GM18511 (cell line): ENCODE data around the gene COLEC11.

ENCODE experiments used
- ATAC-seq: cut with Tn5 transposase; IDR thresholded peaks from one replicate; pipeline ENCODE4 v1.9.1; 2021; ENCODE audit warnings: mild to moderate bottlenecking, moderate library complexity; ENCODE audit not compliant: unreplicated experiment

COLEC11 gene

GRCh38 chr2:3670376-3670775 is 75.5 kb downstream of the COLEC11 start:
- ATAC-seq, result no peak

GRCh38 chr2:3670941-3671340 is 76.0 kb downstream of the COLEC11 start:
- ATAC-seq, result no peak

DNA sequence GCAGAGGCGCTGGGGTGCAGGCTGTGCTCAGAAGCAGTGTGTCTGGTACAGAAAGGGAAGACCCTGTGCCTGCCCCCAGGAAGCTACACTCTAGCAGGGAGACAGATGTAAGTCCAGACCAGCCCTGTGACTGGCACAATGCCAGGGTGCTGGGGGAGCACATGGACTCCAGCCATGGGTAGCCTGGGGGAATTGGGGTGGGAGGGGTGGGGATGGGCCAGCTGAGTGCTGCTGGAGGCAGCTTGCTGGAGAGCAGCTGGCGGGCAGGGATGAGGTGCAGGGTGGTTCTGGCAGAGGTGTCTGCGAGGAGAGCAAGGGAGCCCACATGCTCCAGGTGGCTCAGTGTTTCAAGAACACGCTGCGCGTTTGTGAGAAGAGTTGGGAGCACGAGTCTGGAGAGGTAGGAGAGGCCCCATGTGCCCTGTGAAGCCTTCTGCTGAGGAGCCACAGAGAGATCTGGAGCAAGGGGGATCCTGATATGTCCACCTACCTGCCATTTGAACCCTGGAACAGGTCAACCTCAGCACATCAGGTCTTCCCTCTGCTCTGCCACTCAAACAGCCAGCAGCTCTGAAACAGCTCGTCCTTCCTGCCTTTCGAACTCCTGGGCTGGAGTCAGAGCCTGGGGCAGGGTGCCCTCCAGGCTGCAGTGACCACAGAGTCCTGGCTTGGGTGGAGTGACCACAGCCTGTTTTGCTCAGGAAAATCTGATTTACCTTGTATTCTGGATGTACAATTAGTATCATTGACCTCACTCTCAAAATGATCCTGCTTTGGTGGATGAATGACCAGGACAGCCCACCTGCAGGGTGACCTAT is 78.2 kb downstream of the COLEC11 start:
- no peak for ATAC-seq

- no peak for ATAC-seq
Observed at GRCh38 chr2:3674066-3674845, 79.3 kb downstream of the COLEC11 start.

GRCh38 chr2:3675687-3676086 is 80.8 kb downstream of the COLEC11 start:
- ATAC-seq, result no peak

- ATAC-seq, result no peak
Observed at GRCh38 chr2:3677436-3677835, 82.5 kb downstream of the COLEC11 start.

DNA sequence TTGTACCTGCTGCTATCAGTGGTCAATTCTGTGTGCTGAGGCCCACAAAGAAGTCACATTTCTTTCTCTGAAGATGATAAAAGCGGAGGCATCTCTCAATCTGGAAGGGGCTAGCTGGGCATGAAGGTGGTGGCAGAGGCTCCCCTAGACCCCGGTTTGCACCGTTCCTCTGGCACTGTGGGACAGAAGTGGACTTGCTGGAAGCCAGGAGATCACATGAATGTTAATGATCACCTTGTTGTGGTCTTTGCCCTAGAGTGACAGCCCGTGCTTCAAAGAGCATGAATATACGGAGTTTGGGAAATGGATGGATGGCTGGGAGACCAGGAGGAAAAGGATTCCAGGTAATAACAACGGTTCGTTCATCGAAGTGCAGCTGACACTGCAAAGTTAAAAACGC is 83.3 kb downstream of the COLEC11 start:
- ATAC-seq, result no peak

DNA sequence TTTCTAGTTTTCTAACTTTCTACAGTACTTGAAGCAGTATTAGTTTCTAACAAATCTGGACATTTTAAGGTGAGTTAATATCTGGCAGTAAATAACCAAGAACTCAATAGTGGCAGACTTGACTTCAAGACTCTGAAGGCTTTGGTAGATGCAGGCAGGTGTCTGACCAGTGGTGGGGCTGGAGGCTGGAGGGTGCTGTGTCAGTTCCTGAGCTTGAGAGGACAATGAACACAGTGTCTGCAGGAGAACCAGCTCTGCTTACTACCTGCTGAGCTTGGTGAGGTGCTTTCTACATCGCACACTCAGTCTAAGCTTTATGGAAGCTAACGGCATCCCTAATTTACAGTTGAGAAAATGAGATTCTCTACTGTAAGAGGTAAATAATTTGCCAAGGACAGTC is 84.3 kb downstream of the COLEC11 start:
- no peak for ATAC-seq

DNA sequence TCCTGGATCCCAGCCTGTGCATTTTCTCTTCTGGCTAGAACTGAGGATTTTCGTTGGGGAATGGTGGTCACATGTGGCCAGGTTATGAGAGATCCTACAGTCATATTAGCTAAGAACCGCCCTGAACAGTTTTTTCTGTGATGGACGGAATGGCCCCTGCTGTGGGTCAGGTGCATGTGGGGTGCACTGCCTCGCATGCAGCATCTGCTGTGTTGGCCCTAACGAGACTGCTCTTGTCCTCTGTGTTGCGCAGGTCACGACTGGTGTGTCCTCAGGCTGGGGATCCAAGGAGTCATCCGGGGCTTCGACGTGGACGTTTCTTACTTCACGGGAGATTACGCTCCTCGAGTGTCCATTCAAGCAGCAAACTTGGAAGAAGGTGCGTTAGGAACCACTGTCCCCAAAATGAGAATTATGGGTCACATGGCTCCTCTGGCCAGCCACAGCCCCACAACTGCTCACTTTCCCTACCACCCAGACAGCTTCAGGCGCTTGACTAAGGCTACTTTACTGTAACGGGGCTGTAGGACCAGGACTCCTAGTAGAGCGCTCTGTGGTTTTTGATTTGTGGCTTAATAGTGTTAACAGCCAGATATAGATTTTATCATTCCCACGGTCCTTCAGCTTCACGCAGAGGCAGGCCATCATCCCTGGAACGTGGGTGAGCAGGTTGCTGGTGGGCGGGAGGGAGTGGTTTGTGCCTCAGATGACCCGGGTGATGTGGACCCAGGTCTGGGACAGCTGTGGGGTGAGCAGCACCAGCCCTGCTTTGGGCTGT is 84.9 kb downstream of the COLEC11 start:
- no peak for ATAC-seq

- ATAC-seq, result no peak
Observed at GRCh38 chr2:3680548-3681345, 85.8 kb downstream of the COLEC11 start.

DNA sequence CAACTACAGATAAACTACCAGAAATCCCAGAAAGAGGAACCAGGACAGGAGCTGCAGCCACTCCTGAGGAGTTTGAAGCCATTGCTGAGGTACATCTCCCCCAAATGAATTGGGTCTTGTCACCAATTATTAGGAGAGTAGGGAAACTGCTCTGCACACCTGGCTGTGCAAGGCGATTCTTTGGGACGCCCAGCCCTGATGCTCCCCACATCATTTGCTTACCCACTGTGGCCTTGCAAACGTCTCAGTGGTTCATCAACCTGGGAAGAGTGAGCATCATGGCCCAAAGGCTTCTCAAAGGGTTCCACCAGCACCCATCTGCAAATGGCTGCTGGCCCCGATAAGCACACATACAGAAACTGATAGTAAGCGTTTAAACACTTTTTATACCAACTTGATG is 86.7 kb downstream of the COLEC11 start:
- ATAC-seq, result no peak

GRCh38 chr2:3682811-3683210 is 87.9 kb downstream of the COLEC11 start:
- no peak for ATAC-seq

DNA sequence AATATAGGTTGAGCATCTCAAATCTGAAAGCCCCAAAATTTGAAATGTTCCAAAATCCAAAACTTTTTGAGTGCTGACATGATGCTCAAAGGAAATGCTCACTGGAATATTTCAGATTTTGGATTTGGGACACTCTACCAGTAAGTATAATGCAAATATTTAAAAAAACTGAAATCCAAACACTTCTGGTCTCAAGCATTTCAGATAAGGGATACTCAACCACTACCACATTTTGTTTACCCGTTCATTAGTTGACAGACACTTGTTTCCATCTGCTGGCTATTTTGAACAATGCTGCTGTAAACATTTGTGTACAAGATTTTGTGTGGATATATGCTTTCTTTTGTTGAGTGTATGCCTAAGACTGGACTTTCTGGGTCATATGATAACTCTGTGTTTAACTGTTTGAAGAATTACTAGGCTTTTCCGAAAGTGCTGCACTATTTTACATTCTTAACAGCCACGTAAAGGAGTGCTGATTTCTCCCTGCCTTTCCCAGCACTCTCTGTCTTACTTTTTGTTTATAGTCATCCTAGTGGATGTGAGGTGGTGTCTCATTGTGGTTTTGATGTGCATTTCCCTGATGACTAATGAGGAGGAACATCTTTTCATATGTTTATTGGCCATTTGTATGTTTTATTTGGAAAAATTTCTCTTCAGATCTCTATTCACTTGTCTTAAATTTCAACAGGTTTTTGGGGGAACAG is 89.0 kb downstream of the COLEC11 start:
- ATAC-seq, result no peak

DNA sequence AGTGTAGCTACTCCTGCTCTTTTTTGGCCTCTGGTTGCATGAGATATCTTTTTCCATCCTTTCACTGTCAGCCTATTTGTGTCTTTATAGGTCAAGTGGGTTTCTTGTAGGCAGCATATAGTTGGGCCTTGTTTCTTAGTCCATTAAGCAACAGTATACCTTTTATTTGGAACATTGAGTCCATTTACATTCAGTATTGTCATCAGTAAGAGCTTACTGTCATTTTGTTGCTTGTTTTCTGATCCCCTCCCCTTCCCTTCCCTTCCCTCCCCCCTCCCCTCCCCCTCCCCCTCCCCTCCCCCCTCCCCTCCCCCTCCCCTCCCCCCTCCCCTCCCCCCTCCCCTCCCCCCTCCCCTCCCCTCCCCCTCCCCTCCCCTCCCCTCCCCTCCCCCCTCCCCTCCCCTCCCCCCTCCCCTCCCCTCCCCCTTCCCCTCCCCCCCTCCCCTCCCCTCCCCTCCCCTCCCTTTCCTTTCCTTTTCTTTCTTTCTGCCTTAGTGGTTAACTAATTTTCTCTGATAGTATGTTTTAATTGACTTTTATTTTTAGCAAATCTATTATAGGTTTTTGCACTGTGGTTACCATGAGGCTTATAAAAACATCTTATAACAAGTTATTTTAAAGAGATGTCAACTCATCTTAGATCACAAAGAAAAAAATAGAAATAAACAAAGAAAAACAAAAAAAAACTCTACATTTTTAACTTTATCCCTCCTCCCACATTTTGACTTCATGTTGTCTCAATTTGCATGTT is 95.3 kb downstream of the COLEC11 start:
- ATAC-seq, result no peak

DNA sequence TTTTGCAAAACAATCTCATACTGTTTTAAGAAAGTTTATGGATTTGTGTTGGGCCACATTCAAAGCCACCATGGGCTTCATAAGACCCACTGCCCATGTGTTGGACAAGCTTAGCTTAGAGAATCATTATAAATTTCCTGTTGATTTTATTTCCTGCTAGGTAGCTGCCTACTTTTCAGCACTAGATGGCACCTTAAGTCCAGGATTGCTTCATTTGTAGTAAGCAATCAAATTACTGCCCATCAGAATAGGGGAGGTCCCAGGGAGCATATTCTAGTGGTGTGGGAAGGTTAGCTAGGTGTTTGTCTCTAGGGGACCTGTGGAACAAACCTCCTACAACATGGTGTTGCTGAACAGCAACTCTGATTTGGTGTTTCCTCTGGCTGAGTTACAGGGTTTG is 97.5 kb downstream of the COLEC11 start:
- no peak for ATAC-seq
